LNCAP (cell line): ENCODE data around the gene RNPS1.
A peak's percentile ranks its signal among the peaks of the same experiment; 100 is the strongest.

Experiments used
- TF ChIP-seq, protein P1 (sequence below): fragments of 450-650 bp; IDR thresholded peaks from 2 replicates; pipeline ENCODE4 v1.5.1; 2017; ENCODE audit warnings: mild to moderate bottlenecking

RNPS1 gene

DNA sequence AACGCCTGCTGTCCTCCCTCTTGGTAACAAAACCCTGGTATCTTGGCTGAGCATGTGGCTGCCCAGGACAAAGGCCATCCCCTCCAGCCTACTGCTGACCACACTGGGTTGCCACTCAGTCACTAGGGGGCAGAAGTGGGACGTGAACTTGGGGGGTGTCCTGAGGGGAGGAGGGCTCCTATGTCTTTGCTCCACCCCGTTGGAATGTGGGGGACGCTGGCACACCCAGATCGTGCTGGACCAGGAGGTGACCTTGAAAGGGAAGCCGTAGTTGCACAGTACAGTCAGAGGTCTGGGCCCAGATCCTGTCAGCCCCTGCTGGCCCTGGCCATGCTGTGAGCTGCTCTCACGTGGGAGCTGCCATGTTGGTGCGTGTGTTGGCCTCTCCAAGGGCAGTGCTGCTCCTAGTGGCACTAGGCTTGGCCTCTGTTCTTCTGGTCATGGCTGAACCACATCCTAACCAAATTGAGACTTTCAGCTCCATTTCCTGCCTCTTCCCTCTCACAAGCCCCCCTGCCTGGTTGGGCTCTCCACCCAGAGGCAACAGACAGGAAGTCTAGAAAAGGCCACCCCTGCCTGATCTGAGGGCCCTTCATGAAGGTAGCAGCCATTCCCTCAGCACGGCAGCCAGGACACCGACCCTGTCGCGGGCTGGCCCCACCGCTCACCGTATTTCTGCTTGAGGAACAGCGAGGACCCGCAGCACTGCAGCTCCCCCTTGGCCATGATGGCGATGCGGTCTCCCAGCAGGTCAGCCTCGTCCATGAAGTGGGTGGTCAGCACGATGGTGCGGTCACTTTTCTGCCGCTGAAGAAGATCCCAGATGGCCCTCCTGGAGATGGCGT, 29.0 kb upstream of the RNPS1 start:
- TF ChIP-seq, protein P1, sequence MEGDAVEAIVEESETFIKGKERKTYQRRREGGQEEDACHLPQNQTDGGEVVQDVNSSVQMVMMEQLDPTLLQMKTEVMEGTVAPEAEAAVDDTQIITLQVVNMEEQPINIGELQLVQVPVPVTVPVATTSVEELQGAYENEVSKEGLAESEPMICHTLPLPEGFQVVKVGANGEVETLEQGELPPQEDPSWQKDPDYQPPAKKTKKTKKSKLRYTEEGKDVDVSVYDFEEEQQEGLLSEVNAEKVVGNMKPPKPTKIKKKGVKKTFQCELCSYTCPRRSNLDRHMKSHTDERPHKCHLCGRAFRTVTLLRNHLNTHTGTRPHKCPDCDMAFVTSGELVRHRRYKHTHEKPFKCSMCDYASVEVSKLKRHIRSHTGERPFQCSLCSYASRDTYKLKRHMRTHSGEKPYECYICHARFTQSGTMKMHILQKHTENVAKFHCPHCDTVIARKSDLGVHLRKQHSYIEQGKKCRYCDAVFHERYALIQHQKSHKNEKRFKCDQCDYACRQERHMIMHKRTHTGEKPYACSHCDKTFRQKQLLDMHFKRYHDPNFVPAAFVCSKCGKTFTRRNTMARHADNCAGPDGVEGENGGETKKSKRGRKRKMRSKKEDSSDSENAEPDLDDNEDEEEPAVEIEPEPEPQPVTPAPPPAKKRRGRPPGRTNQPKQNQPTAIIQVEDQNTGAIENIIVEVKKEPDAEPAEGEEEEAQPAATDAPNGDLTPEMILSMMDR, result peak; percentile 63

DNA sequence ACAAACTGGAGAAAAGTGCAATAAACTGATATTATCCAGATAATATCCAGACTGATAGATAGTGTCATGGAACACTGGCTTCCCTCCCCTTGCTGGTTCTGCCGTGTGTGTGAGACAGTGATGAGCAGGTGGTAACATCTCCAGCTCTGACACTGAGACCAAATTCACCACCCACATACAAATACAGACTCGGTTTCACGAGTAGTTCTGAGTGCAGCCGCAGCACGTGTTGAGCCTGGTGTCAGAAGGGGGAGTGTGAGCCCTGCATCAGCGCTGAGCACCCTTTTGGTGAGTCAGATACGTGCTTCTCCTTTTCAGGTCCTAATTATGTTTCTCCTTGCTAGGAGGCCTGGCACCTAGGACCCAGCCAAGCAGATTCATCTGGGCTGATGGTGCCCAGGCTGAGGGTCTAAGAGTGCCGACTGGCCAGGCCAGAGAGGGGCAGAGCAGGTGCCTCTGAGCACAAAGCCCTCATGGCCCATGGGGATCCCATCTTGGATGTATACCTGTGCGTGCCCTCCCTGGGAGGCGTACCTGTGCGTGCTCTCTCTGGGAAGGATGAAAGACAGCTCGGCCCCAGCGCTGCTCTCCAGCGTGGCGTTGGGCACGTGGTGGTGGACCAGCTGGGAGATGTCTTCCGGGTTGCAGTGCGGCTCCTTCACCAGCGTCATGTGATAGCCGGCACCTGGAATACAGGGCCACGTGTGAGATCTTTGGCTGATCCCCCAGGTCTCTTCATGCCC, 27.3 kb upstream of the RNPS1 start:
- TF ChIP-seq, protein P1, result no peak

DNA sequence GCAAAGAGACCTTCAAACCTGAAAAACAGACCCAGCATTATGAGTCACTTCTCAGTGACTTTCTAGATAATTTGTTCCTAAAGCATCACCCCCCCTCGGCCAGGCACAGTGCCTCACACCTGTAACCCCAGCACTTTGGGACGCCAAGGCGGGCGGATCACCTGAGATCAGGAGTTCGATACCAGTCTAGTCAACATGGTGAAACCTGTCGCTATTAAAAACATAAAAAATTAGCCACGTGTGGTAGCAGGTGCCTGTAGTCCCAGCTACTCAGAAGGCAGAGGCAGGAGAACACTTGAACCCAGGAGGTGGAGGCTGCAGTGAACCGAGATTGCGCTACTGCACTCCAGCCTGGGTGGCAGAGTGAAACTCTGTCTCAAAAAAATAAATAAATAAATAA, 24.3 kb upstream of the RNPS1 start:
- TF ChIP-seq, protein P1, result no peak

DNA sequence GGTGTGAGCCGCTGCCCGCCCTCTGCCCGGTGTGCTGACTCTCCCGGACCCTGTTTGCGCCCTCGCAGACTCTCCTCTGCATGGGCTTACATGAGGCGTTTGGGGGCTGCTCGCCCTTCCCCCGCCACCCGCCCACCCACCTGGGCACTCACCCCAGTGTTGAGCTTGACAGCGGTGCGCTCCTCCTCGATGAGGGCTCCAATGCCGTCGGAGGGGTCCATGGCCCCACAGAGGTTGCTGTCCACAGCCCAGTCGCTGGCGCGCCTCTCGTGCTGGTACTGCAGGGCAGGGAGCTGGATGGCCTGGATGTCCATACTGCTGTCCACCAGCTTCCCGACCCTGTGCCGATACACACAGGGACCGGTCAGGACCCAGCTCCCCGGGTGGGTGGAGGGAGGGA, 21.4 kb upstream of the RNPS1 start:
- TF ChIP-seq, protein P1, result no peak

DNA sequence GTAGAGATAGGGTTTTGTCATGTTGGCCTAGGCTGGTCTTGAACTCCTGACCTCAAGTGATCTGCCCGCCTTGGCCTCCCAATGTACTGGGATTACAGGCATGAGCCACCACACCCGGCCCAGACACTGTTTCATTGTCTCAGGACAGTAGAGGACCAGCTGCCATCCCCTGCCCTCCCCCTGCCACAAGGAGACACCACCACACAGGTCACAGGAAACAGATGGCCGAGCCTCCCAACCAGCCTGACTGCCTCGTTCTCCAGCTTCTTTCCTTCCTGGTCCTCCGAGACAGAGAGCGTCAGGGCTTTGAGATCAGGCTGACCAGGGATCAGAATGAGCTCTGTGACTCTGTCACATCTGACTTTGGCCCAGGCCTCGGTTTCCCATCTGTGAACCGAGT, 20.8 kb upstream of the RNPS1 start:
- TF ChIP-seq, protein P1, result no peak

DNA sequence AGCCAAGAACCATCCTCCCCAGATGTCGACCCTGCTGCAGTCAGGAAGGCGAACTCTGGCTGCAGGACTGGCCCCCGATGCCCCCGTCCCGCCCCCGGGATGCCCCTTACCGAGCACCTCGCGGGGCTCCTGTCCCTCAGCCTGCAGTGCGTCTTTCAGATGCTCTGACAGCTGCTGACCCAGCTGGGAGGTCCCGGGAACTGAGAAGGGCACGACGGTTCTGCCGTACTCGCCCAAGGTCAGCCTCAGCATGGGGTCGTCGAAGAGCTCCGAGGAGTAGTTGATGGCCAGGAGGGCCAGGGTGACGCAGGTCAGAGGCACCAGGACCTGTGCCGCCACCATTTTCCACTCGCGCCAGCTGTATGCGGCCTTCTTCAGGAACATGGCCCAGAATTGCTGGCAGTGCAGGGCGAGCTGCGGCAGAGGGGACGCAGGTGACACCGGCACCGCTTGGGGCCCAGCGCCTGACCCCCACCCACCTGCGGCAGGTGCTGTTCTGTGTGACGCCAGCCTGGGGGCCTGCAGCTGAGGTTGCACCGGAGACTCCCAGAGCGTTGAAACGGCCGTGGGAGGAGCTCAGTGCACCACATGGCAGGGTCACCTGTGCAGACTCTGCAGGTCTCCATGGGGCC, 20.1 kb upstream of the RNPS1 start:
- TF ChIP-seq, protein P1, result no peak

DNA sequence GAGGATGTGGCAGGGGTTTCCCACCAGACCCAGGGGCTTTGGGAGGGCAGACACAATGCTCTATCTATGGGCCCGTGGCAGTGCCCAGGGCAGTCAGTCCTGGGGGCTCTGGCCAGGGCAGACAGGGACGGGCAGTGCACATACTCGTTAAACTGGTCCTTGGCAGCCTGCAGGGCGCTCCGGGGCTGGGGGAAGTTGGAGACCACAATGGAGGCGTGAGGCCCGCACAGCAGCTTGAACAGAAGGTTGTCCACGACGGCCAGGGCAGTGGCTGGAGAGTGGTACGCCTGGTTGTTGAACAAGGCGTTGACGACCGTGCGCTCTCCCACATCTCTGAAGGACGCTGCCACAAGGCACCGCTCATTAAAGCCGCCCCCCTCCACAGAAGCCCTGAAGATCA, 18.6 kb upstream of the RNPS1 start:
- TF ChIP-seq, protein P1, result no peak
